ENCODE results near the gene ZAP70.

The ZAP70 gene

GRCh38 chr2:97752342-97753334 is 39.3 kb downstream of the ZAP70 start:
- H3K4me3 ChIP-seq (replicated peaks; ENCODE audit: low read depth, low read length), result no peak overlapping the region
- no peak for DNase-seq (ENCODE audit: extremely low read depth, low read depth)
- TF ChIP-seq CTCF (IDR thresholded peaks at IDR 0.05; ENCODE audit: low read depth, low read length, missing control alignments), result no peak

- TF ChIP-seq CTCF (IDR thresholded peaks at IDR 0.05; ENCODE audit: low read depth, low read length, missing control alignments), result no peak
- H3K4me3 ChIP-seq (replicated peaks; ENCODE audit: low read depth, low read length), result no peak overlapping the region
- DNase-seq (ENCODE audit: extremely low read depth, low read depth), result no peak
Observed at GRCh38 chr2:97754690-97755346, 41.4 kb downstream of the ZAP70 start.

- DNase-seq (ENCODE audit: extremely low read depth, low read depth), result no peak
- H3K4me3 ChIP-seq (replicated peaks; ENCODE audit: low read depth, low read length), result no peak overlapping the region
- no peak for TF ChIP-seq CTCF (IDR thresholded peaks at IDR 0.05; ENCODE audit: low read depth, low read length, missing control alignments)
Observed at GRCh38 chr2:97755491-97755890, 42.1 kb downstream of the ZAP70 start.

GRCh38 chr2:97757062-97757461 is 43.7 kb downstream of the ZAP70 start:
- TF ChIP-seq CTCF (IDR thresholded peaks at IDR 0.05; ENCODE audit: low read depth, low read length, missing control alignments), result no peak
- DNase-seq (ENCODE audit: extremely low read depth, low read depth), result no peak
- H3K4me3 ChIP-seq (replicated peaks; ENCODE audit: low read depth, low read length), result no peak overlapping the region

GRCh38 chr2:97758131-97758705 is 44.8 kb downstream of the ZAP70 start:
- no peak for TF ChIP-seq CTCF (IDR thresholded peaks at IDR 0.05; ENCODE audit: low read depth, low read length, missing control alignments)
- no peak overlapping the region for H3K4me3 ChIP-seq (replicated peaks; ENCODE audit: low read depth, low read length)
- DNase-seq (ENCODE audit: extremely low read depth, low read depth), result no peak

- no peak for TF ChIP-seq CTCF (IDR thresholded peaks at IDR 0.05; ENCODE audit: low read depth, low read length, missing control alignments)
- H3K4me3 ChIP-seq (replicated peaks; ENCODE audit: low read depth, low read length), result no peak overlapping the region
- no peak for DNase-seq (ENCODE audit: extremely low read depth, low read depth)
Observed at GRCh38 chr2:97759727-97760407, 46.5 kb downstream of the ZAP70 start.
